ENCODE results near the gene ADAT3.

Gene ADAT3

GRCh38 chr19:1857648-1858326 lies 47.4 kb upstream of the ADAT3 start:
- H2BK12ac ChIP-seq (ENCODE audit: low read length) = no peak overlapping the region
- no peak overlapping the region for H2AFZ ChIP-seq (ENCODE audit: insufficient read depth, low read length, poor library complexity)
- no peak overlapping the region for H2BK5ac ChIP-seq (ENCODE audit: low read depth, low read length, poor library complexity)
- H3K9me3 ChIP-seq (ENCODE audit: insufficient read depth, low read depth, low read length) = no peaks in the 10 kb centered on the region
- no peak overlapping the region for H3K27ac ChIP-seq (ENCODE audit: low read depth, low read length)
- H3K79me2 ChIP-seq (ENCODE audit: control insufficient read depth, insufficient read depth, low read length, poor library complexity) = peaks cover 7% of the 10 kb centered on the region
- no peak overlapping the region for H3K14ac ChIP-seq (ENCODE audit: low read length)
- H3K23ac ChIP-seq (ENCODE audit: low read length) = no peak overlapping the region
- H3K4me2 ChIP-seq (ENCODE audit: low read length) = peak overlapping the region; percentile 82
- H4K91ac ChIP-seq (ENCODE audit: low read depth, low read length) = no peak overlapping the region
- H4K8ac ChIP-seq (ENCODE audit: low read depth, low read length) = no peak overlapping the region
- H3K36me3 ChIP-seq (ENCODE audit: control insufficient read depth in 1 of 2, insufficient read depth in 2 of 2, low read length in 2 of 2) = peaks cover 0 to 3% of the 10 kb centered on the region in 2 experiments
- WGBS (ENCODE audit: extremely low coverage, insufficient coverage, insufficient read length) = no CpG with 5 or more reads among the region's 16 CpGs
- no peak overlapping the region for H3K9ac ChIP-seq (ENCODE audit: low read length)
- peaks cover 5% of the 10 kb centered on the region for H3K79me1 ChIP-seq (ENCODE audit: low read length)
- peaks cover 36 to 40% of the 10 kb centered on the region in 2 experiments for H3K4me1 ChIP-seq (ENCODE audit: control insufficient read depth in 1 of 2, insufficient read depth in 2 of 2, low read length in 2 of 2)
- DNase-seq = no peak
- H4K12ac ChIP-seq (ENCODE audit: low read depth, low read length) = no peak overlapping the region
- H3K18ac ChIP-seq (ENCODE audit: low read length) = no peak overlapping the region
- no peak overlapping the region for H2BK120ac ChIP-seq (ENCODE audit: insufficient read depth, low read length, poor library complexity)
- no peak overlapping the region for H3K4ac ChIP-seq (ENCODE audit: low read depth, low read length)
- no peak overlapping the region for H2AK5ac ChIP-seq (ENCODE audit: low read length)
- H3K27me3 ChIP-seq (ENCODE audit: insufficient read depth, low read length) = peaks cover 10% of the 10 kb centered on the region
- no peak overlapping the region for H3K4me3 ChIP-seq (ENCODE audit: low read depth, low read length)

- Histone ChIP-seq H3K79me1 (ENCODE audit: low read length) (peaks cover 6% of the 10 kb centered on the region), H4K12ac (ENCODE audit: low read depth, low read length) (no peak overlapping the region), H3K23ac (ENCODE audit: low read length) (no peak overlapping the region), H3K27me3 (ENCODE audit: insufficient read depth, low read length) (peaks cover 10% of the 10 kb centered on the region), H3K9ac (ENCODE audit: low read length) (no peak overlapping the region), H2AK5ac (ENCODE audit: low read length) (no peak overlapping the region), H2BK5ac (ENCODE audit: low read depth, low read length, poor library complexity) (no peak overlapping the region), H3K79me2 (ENCODE audit: control insufficient read depth, insufficient read depth, low read length, poor library complexity) (peaks cover 9% of the 10 kb centered on the region), H3K9me3 (ENCODE audit: insufficient read depth, low read depth, low read length) (no peaks in the 10 kb centered on the region), H2BK12ac (ENCODE audit: low read length) (no peak overlapping the region), H3K4me1 (ENCODE audit: control insufficient read depth in 1 of 2, insufficient read depth in 2 of 2, low read length in 2 of 2) (peaks cover 36 to 39% of the 10 kb centered on the region in 2 experiments), H4K91ac (ENCODE audit: low read depth, low read length) (no peak overlapping the region), H2BK120ac (ENCODE audit: insufficient read depth, low read length, poor library complexity) (no peak overlapping the region), H4K8ac (ENCODE audit: low read depth, low read length) (no peak overlapping the region), H3K18ac (ENCODE audit: low read length) (no peak overlapping the region), H3K27ac (ENCODE audit: low read depth, low read length) (no peak overlapping the region), H3K14ac (ENCODE audit: low read length) (no peak overlapping the region), H3K4me3 (ENCODE audit: low read depth, low read length) (no peak overlapping the region), H2AFZ (ENCODE audit: insufficient read depth, low read length, poor library complexity) (no peak overlapping the region), H3K36me3 (ENCODE audit: control insufficient read depth in 1 of 2, insufficient read depth in 2 of 2, low read length in 2 of 2) (peaks cover 0 to 3% of the 10 kb centered on the region in 2 experiments), H3K4me2 (ENCODE audit: low read length) (no peak overlapping the region), H3K4ac (ENCODE audit: low read depth, low read length) (no peak overlapping the region)
- WGBS (ENCODE audit: extremely low coverage, insufficient coverage, insufficient read length) = no CpG with 5 or more reads among the region's 10 CpGs
- no peak for DNase-seq
Measured at GRCh38 chr19:1858412-1859081, 46.7 kb upstream of the ADAT3 start.

- peaks cover 0 to under 1% of the 10 kb centered on the region in 2 experiments for H3K36me3 ChIP-seq (ENCODE audit: control insufficient read depth in 1 of 2, insufficient read depth in 2 of 2, low read length in 2 of 2)
- no peak overlapping the region for H4K91ac ChIP-seq (ENCODE audit: low read depth, low read length)
- no peak overlapping the region for H3K27ac ChIP-seq (ENCODE audit: low read depth, low read length)
- no peak overlapping the region for H3K4me2 ChIP-seq (ENCODE audit: low read length)
- H3K18ac ChIP-seq (ENCODE audit: low read length) = no peak overlapping the region
- no peak overlapping the region for H3K9ac ChIP-seq (ENCODE audit: low read length)
- H2BK120ac ChIP-seq (ENCODE audit: insufficient read depth, low read length, poor library complexity) = no peak overlapping the region
- WGBS (ENCODE audit: extremely low coverage, insufficient coverage, insufficient read length) = no CpG with 5 or more reads among the region's 18 CpGs
- H2BK12ac ChIP-seq (ENCODE audit: low read length) = no peak overlapping the region
- no peak for DNase-seq
- peaks cover 10% of the 10 kb centered on the region for H3K27me3 ChIP-seq (ENCODE audit: insufficient read depth, low read length)
- no peak overlapping the region for H2AK5ac ChIP-seq (ENCODE audit: low read length)
- no peak overlapping the region for H3K14ac ChIP-seq (ENCODE audit: low read length)
- H4K8ac ChIP-seq (ENCODE audit: low read depth, low read length) = no peak overlapping the region
- H4K12ac ChIP-seq (ENCODE audit: low read depth, low read length) = no peak overlapping the region
- no peak overlapping the region for H3K4me3 ChIP-seq (ENCODE audit: low read depth, low read length)
- no peak overlapping the region for H3K23ac ChIP-seq (ENCODE audit: low read length)
- peaks cover 7% of the 10 kb centered on the region for H3K79me1 ChIP-seq (ENCODE audit: low read length)
- peaks cover 36 to 37% of the 10 kb centered on the region in 2 experiments for H3K4me1 ChIP-seq (ENCODE audit: control insufficient read depth in 1 of 2, insufficient read depth in 2 of 2, low read length in 2 of 2)
- H3K79me2 ChIP-seq (ENCODE audit: control insufficient read depth, insufficient read depth, low read length, poor library complexity) = peaks cover 11% of the 10 kb centered on the region
- H2AFZ ChIP-seq (ENCODE audit: insufficient read depth, low read length, poor library complexity) = no peak overlapping the region
- H3K9me3 ChIP-seq (ENCODE audit: insufficient read depth, low read depth, low read length) = no peaks in the 10 kb centered on the region
- no peak overlapping the region for H3K4ac ChIP-seq (ENCODE audit: low read depth, low read length)
- no peak overlapping the region for H2BK5ac ChIP-seq (ENCODE audit: low read depth, low read length, poor library complexity)
Measured at GRCh38 chr19:1859331-1859781, 45.8 kb upstream of the ADAT3 start.

GRCh38 chr19:1860042-1860775 lies 45.0 kb upstream of the ADAT3 start:
- no peak overlapping the region for H3K27ac ChIP-seq (ENCODE audit: low read depth, low read length)
- no peak overlapping the region for H3K9ac ChIP-seq (ENCODE audit: low read length)
- H3K36me3 ChIP-seq (ENCODE audit: control insufficient read depth in 1 of 2, insufficient read depth in 2 of 2, low read length in 2 of 2) = no peaks in the 10 kb centered on the region
- H3K4me1 ChIP-seq (ENCODE audit: control insufficient read depth in 1 of 2, insufficient read depth in 2 of 2, low read length in 2 of 2) = peaks cover 32 to 37% of the 10 kb centered on the region in 2 experiments
- no peak overlapping the region for H4K12ac ChIP-seq (ENCODE audit: low read depth, low read length)
- peaks cover 10% of the 10 kb centered on the region for H3K27me3 ChIP-seq (ENCODE audit: insufficient read depth, low read length)
- peak overlapping the region; percentile 28 for H2AFZ ChIP-seq (ENCODE audit: insufficient read depth, low read length, poor library complexity)
- H3K18ac ChIP-seq (ENCODE audit: low read length) = no peak overlapping the region
- H3K79me1 ChIP-seq (ENCODE audit: low read length) = peaks cover 12% of the 10 kb centered on the region
- H3K4me3 ChIP-seq (ENCODE audit: low read depth, low read length) = no peak overlapping the region
- H4K8ac ChIP-seq (ENCODE audit: low read depth, low read length) = no peak overlapping the region
- WGBS (ENCODE audit: extremely low coverage, insufficient coverage, insufficient read length) = no CpG with 5 or more reads among the region's 32 CpGs
- no peaks in the 10 kb centered on the region for H3K9me3 ChIP-seq (ENCODE audit: insufficient read depth, low read depth, low read length)
- no peak overlapping the region for H3K14ac ChIP-seq (ENCODE audit: low read length)
- H2AK5ac ChIP-seq (ENCODE audit: low read length) = no peak overlapping the region
- H2BK120ac ChIP-seq (ENCODE audit: insufficient read depth, low read length, poor library complexity) = no peak overlapping the region
- peak; percentile 80 to 87 for DNase-seq
- no peak overlapping the region for H4K91ac ChIP-seq (ENCODE audit: low read depth, low read length)
- peak overlapping the region; percentile 13 for H3K4me2 ChIP-seq (ENCODE audit: low read length)
- peak overlapping the region; percentile 48 for H3K4ac ChIP-seq (ENCODE audit: low read depth, low read length)
- no peak overlapping the region for H3K23ac ChIP-seq (ENCODE audit: low read length)
- H3K79me2 ChIP-seq (ENCODE audit: control insufficient read depth, insufficient read depth, low read length, poor library complexity) = peaks cover 9% of the 10 kb centered on the region
- H2BK5ac ChIP-seq (ENCODE audit: low read depth, low read length, poor library complexity) = no peak overlapping the region
- no peak overlapping the region for H2BK12ac ChIP-seq (ENCODE audit: low read length)

All from trophoblast cell (in vitro differentiated cells and primary cell).